HEK293T (cell line): ENCODE measurements around the gene SH3RF3.

Experiments
- ARNT ChIP-seq: fragments of 450-650 bp; IDR thresholded peaks from 2 replicates; pipeline ENCODE4 v1.6.1; 2017; ENCODE audit warnings: mild to moderate bottlenecking
- BHLHE40 ChIP-seq: fragments of 450-650 bp; IDR thresholded peaks from 2 replicates; pipeline ENCODE4 v1.6.1; 2016; ENCODE audit warnings: mild to moderate bottlenecking, moderate library complexity, borderline replicate concordance
- CTBP1 ChIP-seq: fragments of 450-650 bp; IDR thresholded peaks from 2 replicates; pipeline ENCODE4 v1.6.1; 2016; ENCODE audit warnings: borderline replicate concordance
- ELF4 ChIP-seq: fragments of 450-650 bp; IDR thresholded peaks from 2 replicates; pipeline ENCODE4 v1.6.1; 2017; ENCODE audit warnings: antibody characterized with exemption
- FOXA1 ChIP-seq: fragments of 450-650 bp; IDR thresholded peaks from 2 replicates; pipeline ENCODE4 v1.6.1; 2016; ENCODE audit warnings: mild to moderate bottlenecking
- FOXK2 ChIP-seq: fragments of 450-650 bp; IDR thresholded peaks from 2 replicates; pipeline ENCODE4 v1.6.1; 2016; ENCODE audit warnings: mild to moderate bottlenecking
- FOXM1 ChIP-seq: fragments of 450-650 bp; IDR thresholded peaks from 2 replicates; pipeline ENCODE4 v1.6.1; 2017; ENCODE audit warnings: mild to moderate bottlenecking, borderline replicate concordance
- HDGF ChIP-seq: fragments of 450-650 bp; IDR thresholded peaks from 2 replicates; pipeline ENCODE4 v1.6.1; 2017; ENCODE audit warnings: antibody characterized with exemption, borderline replicate concordance
- NFRKB ChIP-seq: fragments of 450-650 bp; IDR thresholded peaks from 2 replicates; pipeline ENCODE4 v1.6.1; 2016; ENCODE audit warnings: mild to moderate bottlenecking, moderate library complexity
- SP1 ChIP-seq: fragments of 450-650 bp; IDR thresholded peaks from 2 replicates; pipeline ENCODE4 v1.6.1; 2017
- SUZ12 ChIP-seq: fragments of 450-650 bp; IDR thresholded peaks from 2 replicates; pipeline ENCODE4 v1.6.1; 2016; ENCODE audit warnings: mild to moderate bottlenecking
- TARDBP ChIP-seq: fragments of 450-650 bp; IDR thresholded peaks from 2 replicates; pipeline ENCODE4 v1.6.1; 2016

- no peak for TF ChIP-seq BHLHE40
- no peak for TF ChIP-seq ARNT
- TF ChIP-seq SP1: no peak
- TF ChIP-seq FOXM1: no peak
- TF ChIP-seq ELF4: no peak
- TF ChIP-seq FOXK2: no peak
- no peak for TF ChIP-seq FOXA1
- no peak for TF ChIP-seq SUZ12
- TF ChIP-seq HDGF: no peak
- TF ChIP-seq NFRKB: no peak
- TF ChIP-seq TARDBP: no peak
- no peak for TF ChIP-seq CTBP1
Measured at GRCh38 chr2:109279243-109279860, 150.3 kb downstream of the SH3RF3 start.
